ELF-1 (cell line): ENCODE data around the gene KIF26B.

Source experiments
- DNase-seq: peaks from one replicate; pipeline ENCODE4 v3.0.0-alpha.2; 2016; ENCODE audit warnings: low read depth, low spot score

KIF26B gene

GRCh38 chr1:245591346-245592188 is 436.8 kb downstream of the KIF26B start:
- no peak for DNase-seq

- DNase-seq: no peak
These were observed 437.3 kb downstream of the KIF26B start for GRCh38 chr1:245592189-245592460.

- DNase-seq: no peak
These were observed 443.9 kb downstream of the KIF26B start for GRCh38 chr1:245598524-245599305.

- peak; percentile 60 for DNase-seq
These were observed 444.8 kb downstream of the KIF26B start for GRCh38 chr1:245599371-245600174.

- no peak for DNase-seq
These were observed 445.9 kb downstream of the KIF26B start for GRCh38 chr1:245600658-245601057.

GRCh38 chr1:245603311-245603865 is 448.6 kb downstream of the KIF26B start:
- no peak for DNase-seq

- DNase-seq: no peak
These were observed 450.2 kb downstream of the KIF26B start for GRCh38 chr1:245604979-245605378.

- DNase-seq: peak; percentile 49
These were observed 450.8 kb downstream of the KIF26B start for GRCh38 chr1:245605480-245606156.

- peak; percentile 60 for DNase-seq
These were observed 451.5 kb downstream of the KIF26B start for GRCh38 chr1:245606157-245606725.

GRCh38 chr1:245608271-245608670 is 453.5 kb downstream of the KIF26B start:
- no peak for DNase-seq

- DNase-seq: no peak
These were observed 454.8 kb downstream of the KIF26B start for GRCh38 chr1:245609354-245610150.

GRCh38 chr1:245611251-245611650 is 456.5 kb downstream of the KIF26B start:
- DNase-seq: no peak

GRCh38 chr1:245614476-245614875 is 459.7 kb downstream of the KIF26B start:
- DNase-seq: no peak

GRCh38 chr1:245615001-245615400 is 460.2 kb downstream of the KIF26B start:
- DNase-seq: no peak

GRCh38 chr1:245621589-245621988 is 466.8 kb downstream of the KIF26B start:
- no peak for DNase-seq

GRCh38 chr1:245622332-245623014 is 467.7 kb downstream of the KIF26B start:
- peak; percentile 94 for DNase-seq

- DNase-seq: no peak
These were observed 486.6 kb downstream of the KIF26B start for GRCh38 chr1:245641384-245641783.

- DNase-seq: no peak
These were observed 490.6 kb downstream of the KIF26B start for GRCh38 chr1:245645406-245645805.

- peak; percentile 54 for DNase-seq
These were observed 491.1 kb downstream of the KIF26B start for GRCh38 chr1:245645894-245646293.
